ENCODE data around the gene KRT77.

DNA sequence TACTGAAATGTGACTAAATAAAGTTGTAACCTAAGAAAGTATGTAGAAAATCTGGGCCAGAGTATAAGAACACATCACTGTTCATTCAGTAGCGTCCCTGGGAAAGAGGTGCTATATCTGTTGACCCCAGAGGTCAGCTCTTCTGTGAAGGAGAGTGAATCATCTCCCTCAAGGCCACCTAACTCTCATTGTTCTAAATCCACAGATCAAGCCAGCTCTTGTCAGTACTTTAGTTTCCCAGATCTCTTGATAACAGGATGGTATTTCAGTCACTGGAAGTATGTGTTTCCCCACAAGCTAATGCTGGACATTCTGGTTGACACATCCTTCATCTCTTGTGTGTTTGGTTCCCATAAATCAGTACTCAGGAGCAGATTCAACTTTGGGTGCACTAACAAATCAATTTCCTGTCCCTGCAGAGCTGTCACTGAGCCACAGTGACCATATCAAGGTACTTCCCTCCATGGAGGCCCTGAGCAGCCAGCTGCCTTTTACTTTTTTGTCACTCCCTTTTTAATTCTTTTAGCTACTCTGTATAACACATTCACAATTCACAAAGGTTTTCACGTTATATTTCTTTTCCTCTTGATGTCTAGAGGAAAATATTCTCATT lies 30.9 kb downstream of the KRT77 start:
- TF ChIP-seq, protein P1, sequence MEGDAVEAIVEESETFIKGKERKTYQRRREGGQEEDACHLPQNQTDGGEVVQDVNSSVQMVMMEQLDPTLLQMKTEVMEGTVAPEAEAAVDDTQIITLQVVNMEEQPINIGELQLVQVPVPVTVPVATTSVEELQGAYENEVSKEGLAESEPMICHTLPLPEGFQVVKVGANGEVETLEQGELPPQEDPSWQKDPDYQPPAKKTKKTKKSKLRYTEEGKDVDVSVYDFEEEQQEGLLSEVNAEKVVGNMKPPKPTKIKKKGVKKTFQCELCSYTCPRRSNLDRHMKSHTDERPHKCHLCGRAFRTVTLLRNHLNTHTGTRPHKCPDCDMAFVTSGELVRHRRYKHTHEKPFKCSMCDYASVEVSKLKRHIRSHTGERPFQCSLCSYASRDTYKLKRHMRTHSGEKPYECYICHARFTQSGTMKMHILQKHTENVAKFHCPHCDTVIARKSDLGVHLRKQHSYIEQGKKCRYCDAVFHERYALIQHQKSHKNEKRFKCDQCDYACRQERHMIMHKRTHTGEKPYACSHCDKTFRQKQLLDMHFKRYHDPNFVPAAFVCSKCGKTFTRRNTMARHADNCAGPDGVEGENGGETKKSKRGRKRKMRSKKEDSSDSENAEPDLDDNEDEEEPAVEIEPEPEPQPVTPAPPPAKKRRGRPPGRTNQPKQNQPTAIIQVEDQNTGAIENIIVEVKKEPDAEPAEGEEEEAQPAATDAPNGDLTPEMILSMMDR (IDR thresholded peaks at IDR 0.05), result no peak
- TF ChIP-seq POLR2A (IDR thresholded peaks at IDR 0.05), result no peak

All from lower leg skin (tissue), 3 donors.